Measurements from ENCODE around the gene APBB2.

- TF ChIP-seq CTCF (IDR thresholded peaks at IDR 0.05) (no peak), POLR2A (IDR thresholded peaks at IDR 0.05; ENCODE audit: low read depth) (no peak)
These were observed 63.9 kb downstream of the APBB2 start for GRCh38 chr4:41150401-41150800.

Measured in esophagus muscularis mucosa (tissue), 3 donors.